GM12878 (cell line): Measurements from ENCODE around the gene RSKR. TPM values are rescaled to one million over a fixed set of nuclear protein-coding genes. Genes with fewer than 3 reads are reported as not detected.

ENCODE experiments used
- DPF2 ChIP-seq: fragments of 450-650 bp; IDR thresholded peaks from 2 replicates; pipeline ENCODE4 v1.6.1; 2017; ENCODE audit warnings: mild to moderate bottlenecking
- LARP7 ChIP-seq: fragments of 450-650 bp; IDR thresholded peaks from 2 replicates; pipeline ENCODE4 v1.6.1; 2017; ENCODE audit warnings: mild to moderate bottlenecking
- MXI1 ChIP-seq: fragments of 150-350 bp; IDR thresholded peaks from 2 replicates; pipeline ENCODE4 v1.6.1; 2011; ENCODE audit warnings: low read depth, mild to moderate bottlenecking, inconsistent platforms, low read length, improper control_type of control experiment
- NFIC ChIP-seq: IDR thresholded peaks from 2 replicates; pipeline ENCODE4 v1.6.1; 2012; ENCODE audit warnings: low read depth, mild to moderate bottlenecking, inconsistent platforms, low read length, moderate library complexity
- SMAD5 ChIP-seq: IDR thresholded peaks from 2 replicates; pipeline ENCODE4 v1.6.1; 2016; ENCODE audit warnings: antibody characterized with exemption, low read depth
- polyA plus RNA-seq, 11 experiments: library from polyadenylated mRNA; depleted of rRNA in 4 of 11; unstranded in 6 of 11; stranded (reverse) in 5 of 11; fragments of >200 nt; fragmentation: Nextera tagmentation in 4 of 11; fragmentation: Illumina TruSeq in 1 of 11; extraction: Ambion mirVana in 4 of 11; extraction: Trizol in 1 of 11; gene quantifications; 1 replicate in 1 of 11; 2 replicates in 10 of 11; pipeline versions ENCODE4 v1.2.1 to v1.2.3, GENCODE V29; 2011 to 2016; ENCODE audit warnings: inconsistent platforms in 2 of 11, missing spikeins in 2 of 11, low read depth in 1 of 11
- total RNA-seq, 4 experiments: library from RNA; depleted of rRNA in 3 of 4; stranded (reverse); fragments of >200 nt in 3 of 4; fragmentation: Illumina TruSeq in 1 of 4; extraction: Trizol in 1 of 4; gene quantifications; 2 replicates each; pipeline versions ENCODE4 v1.2.1 to v1.2.3, GENCODE V29; 2013 to 2021
- TF ChIP-seq, protein P1 (sequence below): fragments of 450-650 bp; IDR thresholded peaks from 2 replicates; pipeline ENCODE4 v1.6.1; 2017; ENCODE audit warnings: mild to moderate bottlenecking, low read depth, inconsistent platforms; ENCODE audit not compliant: poor library complexity, severe bottlenecking
- TF ChIP-seq, protein P2 (sequence below): IDR thresholded peaks from 2 replicates; pipeline ENCODE4 v1.6.1; 2012; ENCODE audit warnings: mild to moderate bottlenecking, low read depth, low read length
- TF ChIP-seq, protein P3 (sequence below): fragments of 450-650 bp; formaldehyde crosslinking; IDR thresholded peaks from 2 replicates; pipeline ENCODE4 v1.5.0; 2022; ENCODE audit warnings: mild to moderate bottlenecking, missing genetic modification characterization
- TF ChIP-seq, protein P4 (sequence below): fragments of 450-650 bp; IDR thresholded peaks from 2 replicates; pipeline ENCODE4 v1.6.1; 2017; ENCODE audit warnings: mild to moderate bottlenecking, moderate library complexity
- TF ChIP-seq, protein P5 (sequence below): fragments of 150-350 bp; IDR thresholded peaks from 2 replicates; pipeline ENCODE4 v1.6.1; 2016; ENCODE audit warnings: low read depth, low read length

The RSKR gene
- total and polyA plus RNA-seq, 10 of the 15 experiments (the other 5 are each of a cell fraction or from before 2014, with no cell fraction given), result 0.52 to 22.4 (median 8.7) TPM

DNA sequence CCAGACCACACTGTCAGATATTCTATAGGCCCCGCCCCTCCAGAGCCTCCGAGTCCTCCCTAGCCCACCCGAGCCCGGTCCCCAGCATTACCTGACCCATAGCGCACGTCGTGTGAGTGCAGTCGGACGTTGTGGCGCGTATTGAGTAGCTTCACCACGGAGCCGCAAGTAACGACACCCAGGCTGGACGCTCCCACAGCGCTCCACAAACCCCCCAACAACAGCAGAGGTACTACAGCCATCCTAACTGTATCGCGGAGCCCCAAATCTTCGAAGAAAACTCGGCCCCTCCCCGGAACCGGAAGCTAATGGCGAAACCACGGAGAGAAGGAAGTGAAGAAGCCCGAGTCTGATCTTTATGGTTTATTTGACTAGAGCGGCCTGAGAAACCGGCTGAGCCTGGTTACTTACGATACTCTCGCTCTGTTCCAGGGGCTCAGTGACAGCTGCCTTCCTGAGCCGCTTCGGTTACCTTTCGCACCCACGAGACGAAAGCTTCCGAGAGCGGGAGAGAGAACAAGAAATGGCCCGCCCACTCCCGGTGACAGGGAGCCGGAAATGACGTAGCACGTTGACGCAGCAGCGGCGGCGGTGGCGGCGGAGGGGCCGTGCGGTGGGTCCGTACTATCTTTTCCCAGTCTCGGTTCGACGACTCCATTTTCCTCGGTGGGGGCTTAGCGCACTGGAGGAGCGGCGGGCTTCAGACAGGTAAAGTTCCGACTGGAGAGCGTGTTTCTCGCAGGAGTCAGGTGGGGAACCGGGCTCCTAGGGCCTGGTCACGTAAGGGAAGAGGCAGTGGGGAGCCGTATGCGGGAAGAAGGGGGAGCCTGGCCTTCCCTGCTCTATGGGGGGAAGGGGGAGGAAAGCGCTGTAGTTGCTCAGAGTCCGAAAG is 47.9 kb upstream of the RSKR start, which contains the start of the genes SDF2 and SUPT6H (continued):
- TF ChIP-seq, protein P1, sequence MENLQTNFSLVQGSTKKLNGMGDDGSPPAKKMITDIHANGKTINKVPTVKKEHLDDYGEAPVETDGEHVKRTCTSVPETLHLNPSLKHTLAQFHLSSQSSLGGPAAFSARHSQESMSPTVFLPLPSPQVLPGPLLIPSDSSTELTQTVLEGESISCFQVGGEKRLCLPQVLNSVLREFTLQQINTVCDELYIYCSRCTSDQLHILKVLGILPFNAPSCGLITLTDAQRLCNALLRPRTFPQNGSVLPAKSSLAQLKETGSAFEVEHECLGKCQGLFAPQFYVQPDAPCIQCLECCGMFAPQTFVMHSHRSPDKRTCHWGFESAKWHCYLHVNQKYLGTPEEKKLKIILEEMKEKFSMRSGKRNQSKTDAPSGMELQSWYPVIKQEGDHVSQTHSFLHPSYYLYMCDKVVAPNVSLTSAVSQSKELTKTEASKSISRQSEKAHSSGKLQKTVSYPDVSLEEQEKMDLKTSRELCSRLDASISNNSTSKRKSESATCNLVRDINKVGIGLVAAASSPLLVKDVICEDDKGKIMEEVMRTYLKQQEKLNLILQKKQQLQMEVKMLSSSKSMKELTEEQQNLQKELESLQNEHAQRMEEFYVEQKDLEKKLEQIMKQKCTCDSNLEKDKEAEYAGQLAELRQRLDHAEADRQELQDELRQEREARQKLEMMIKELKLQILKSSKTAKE, result peak; percentile 37
- TF ChIP-seq, protein P2, sequence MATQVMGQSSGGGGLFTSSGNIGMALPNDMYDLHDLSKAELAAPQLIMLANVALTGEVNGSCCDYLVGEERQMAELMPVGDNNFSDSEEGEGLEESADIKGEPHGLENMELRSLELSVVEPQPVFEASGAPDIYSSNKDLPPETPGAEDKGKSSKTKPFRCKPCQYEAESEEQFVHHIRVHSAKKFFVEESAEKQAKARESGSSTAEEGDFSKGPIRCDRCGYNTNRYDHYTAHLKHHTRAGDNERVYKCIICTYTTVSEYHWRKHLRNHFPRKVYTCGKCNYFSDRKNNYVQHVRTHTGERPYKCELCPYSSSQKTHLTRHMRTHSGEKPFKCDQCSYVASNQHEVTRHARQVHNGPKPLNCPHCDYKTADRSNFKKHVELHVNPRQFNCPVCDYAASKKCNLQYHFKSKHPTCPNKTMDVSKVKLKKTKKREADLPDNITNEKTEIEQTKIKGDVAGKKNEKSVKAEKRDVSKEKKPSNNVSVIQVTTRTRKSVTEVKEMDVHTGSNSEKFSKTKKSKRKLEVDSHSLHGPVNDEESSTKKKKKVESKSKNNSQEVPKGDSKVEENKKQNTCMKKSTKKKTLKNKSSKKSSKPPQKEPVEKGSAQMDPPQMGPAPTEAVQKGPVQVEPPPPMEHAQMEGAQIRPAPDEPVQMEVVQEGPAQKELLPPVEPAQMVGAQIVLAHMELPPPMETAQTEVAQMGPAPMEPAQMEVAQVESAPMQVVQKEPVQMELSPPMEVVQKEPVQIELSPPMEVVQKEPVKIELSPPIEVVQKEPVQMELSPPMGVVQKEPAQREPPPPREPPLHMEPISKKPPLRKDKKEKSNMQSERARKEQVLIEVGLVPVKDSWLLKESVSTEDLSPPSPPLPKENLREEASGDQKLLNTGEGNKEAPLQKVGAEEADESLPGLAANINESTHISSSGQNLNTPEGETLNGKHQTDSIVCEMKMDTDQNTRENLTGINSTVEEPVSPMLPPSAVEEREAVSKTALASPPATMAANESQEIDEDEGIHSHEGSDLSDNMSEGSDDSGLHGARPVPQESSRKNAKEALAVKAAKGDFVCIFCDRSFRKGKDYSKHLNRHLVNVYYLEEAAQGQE, result no peak
- TF ChIP-seq SMAD5 (peak; percentile 87), LARP7 (peak; percentile 74), DPF2 (peak; percentile 36), MXI1 (peak; percentile 63), NFIC (no peak)
- TF ChIP-seq, protein P3, sequence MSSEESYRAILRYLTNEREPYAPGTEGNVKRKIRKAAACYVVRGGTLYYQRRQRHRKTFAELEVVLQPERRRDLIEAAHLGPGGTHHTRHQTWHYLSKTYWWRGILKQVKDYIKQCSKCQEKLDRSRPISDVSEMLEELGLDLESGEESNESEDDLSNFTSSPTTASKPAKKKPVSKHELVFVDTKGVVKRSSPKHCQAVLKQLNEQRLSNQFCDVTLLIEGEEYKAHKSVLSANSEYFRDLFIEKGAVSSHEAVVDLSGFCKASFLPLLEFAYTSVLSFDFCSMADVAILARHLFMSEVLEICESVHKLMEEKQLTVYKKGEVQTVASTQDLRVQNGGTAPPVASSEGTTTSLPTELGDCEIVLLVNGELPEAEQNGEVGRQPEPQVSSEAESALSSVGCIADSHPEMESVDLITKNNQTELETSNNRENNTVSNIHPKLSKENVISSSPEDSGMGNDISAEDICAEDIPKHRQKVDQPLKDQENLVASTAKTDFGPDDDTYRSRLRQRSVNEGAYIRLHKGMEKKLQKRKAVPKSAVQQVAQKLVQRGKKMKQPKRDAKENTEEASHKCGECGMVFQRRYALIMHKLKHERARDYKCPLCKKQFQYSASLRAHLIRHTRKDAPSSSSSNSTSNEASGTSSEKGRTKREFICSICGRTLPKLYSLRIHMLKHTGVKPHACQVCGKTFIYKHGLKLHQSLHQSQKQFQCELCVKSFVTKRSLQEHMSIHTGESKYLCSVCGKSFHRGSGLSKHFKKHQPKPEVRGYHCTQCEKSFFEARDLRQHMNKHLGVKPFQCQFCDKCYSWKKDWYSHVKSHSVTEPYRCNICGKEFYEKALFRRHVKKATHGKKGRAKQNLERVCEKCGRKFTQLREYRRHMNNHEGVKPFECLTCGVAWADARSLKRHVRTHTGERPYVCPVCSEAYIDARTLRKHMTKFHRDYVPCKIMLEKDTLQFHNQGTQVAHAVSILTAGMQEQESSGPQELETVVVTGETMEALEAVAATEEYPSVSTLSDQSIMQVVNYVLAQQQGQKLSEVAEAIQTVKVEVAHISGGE (CRISPR knock-in tag), result no peak
- TF ChIP-seq, protein P4, sequence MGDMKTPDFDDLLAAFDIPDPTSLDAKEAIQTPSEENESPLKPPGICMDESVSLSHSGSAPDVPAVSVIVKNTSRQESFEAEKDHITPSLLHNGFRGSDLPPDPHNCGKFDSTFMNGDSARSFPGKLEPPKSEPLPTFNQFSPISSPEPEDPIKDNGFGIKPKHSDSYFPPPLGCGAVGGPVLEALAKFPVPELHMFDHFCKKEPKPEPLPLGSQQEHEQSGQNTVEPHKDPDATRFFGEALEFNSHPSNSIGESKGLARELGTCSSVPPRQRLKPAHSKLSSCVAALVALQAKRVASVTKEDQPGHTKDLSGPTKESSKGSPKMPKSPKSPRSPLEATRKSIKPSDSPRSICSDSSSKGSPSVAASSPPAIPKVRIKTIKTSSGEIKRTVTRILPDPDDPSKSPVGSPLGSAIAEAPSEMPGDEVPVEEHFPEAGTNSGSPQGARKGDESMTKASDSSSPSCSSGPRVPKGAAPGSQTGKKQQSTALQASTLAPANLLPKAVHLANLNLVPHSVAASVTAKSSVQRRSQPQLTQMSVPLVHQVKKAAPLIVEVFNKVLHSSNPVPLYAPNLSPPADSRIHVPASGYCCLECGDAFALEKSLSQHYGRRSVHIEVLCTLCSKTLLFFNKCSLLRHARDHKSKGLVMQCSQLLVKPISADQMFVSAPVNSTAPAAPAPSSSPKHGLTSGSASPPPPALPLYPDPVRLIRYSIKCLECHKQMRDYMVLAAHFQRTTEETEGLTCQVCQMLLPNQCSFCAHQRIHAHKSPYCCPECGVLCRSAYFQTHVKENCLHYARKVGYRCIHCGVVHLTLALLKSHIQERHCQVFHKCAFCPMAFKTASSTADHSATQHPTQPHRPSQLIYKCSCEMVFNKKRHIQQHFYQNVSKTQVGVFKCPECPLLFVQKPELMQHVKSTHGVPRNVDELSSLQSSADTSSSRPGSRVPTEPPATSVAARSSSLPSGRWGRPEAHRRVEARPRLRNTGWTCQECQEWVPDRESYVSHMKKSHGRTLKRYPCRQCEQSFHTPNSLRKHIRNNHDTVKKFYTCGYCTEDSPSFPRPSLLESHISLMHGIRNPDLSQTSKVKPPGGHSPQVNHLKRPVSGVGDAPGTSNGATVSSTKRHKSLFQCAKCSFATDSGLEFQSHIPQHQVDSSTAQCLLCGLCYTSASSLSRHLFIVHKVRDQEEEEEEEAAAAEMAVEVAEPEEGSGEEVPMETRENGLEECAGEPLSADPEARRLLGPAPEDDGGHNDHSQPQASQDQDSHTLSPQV, result no peak
- TF ChIP-seq, protein P5, sequence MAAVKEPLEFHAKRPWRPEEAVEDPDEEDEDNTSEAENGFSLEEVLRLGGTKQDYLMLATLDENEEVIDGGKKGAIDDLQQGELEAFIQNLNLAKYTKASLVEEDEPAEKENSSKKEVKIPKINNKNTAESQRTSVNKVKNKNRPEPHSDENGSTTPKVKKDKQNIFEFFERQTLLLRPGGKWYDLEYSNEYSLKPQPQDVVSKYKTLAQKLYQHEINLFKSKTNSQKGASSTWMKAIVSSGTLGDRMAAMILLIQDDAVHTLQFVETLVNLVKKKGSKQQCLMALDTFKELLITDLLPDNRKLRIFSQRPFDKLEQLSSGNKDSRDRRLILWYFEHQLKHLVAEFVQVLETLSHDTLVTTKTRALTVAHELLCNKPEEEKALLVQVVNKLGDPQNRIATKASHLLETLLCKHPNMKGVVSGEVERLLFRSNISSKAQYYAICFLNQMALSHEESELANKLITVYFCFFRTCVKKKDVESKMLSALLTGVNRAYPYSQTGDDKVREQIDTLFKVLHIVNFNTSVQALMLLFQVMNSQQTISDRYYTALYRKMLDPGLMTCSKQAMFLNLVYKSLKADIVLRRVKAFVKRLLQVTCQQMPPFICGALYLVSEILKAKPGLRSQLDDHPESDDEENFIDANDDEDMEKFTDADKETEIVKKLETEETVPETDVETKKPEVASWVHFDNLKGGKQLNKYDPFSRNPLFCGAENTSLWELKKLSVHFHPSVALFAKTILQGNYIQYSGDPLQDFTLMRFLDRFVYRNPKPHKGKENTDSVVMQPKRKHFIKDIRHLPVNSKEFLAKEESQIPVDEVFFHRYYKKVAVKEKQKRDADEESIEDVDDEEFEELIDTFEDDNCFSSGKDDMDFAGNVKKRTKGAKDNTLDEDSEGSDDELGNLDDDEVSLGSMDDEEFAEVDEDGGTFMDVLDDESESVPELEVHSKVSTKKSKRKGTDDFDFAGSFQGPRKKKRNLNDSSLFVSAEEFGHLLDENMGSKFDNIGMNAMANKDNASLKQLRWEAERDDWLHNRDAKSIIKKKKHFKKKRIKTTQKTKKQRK, result no peak
